ENCODE data around the gene PRR5.

PRR5 gene

GRCh38 chr22:44685384-44686056 lies 16.5 kb upstream of the PRR5 start:
- TF ChIP-seq CTCF (IDR thresholded peaks at IDR 0.05) = no peak
- Histone ChIP-seq H3K4me1 (no peaks in the 10 kb centered on the region), H3K79me2 (no peaks in the 10 kb centered on the region), H3K36me3 (ENCODE audit: control insufficient read depth, insufficient read depth, low read length) (no peaks in the 10 kb centered on the region), H3K27me3 (ENCODE audit: control insufficient read depth, insufficient read depth, low read length) (no peaks in the 10 kb centered on the region), H2AFZ (no peak overlapping the region), H3K4me2 (ENCODE audit: low read length) (no peak overlapping the region), H3K9ac (no peak overlapping the region), H3K9me3 (ENCODE audit: control insufficient read depth, low read length) (no peaks in the 10 kb centered on the region), H3K4me3 (ENCODE audit: low read depth, low read length) (no peak overlapping the region), H3K27ac (no peak overlapping the region)

GRCh38 chr22:44686873-44687600 lies 15.0 kb upstream of the PRR5 start:
- Histone ChIP-seq H3K4me2 (ENCODE audit: low read length) (no peak overlapping the region), H3K27me3 (ENCODE audit: control insufficient read depth, insufficient read depth, low read length) (no peaks in the 10 kb centered on the region)

GRCh38 chr22:44689173-44689572 lies 12.8 kb upstream of the PRR5 start:
- H3K27ac ChIP-seq = no peak overlapping the region
- no peak overlapping the region for H2AFZ ChIP-seq
- no peaks in the 10 kb centered on the region for H3K9me3 ChIP-seq (ENCODE audit: control insufficient read depth, low read length)
- H3K4me1 ChIP-seq = no peaks in the 10 kb centered on the region
- no peak for TF ChIP-seq CTCF (IDR thresholded peaks at IDR 0.05)
- H3K4me2 ChIP-seq (ENCODE audit: low read length) = no peak overlapping the region
- H3K36me3 ChIP-seq (ENCODE audit: control insufficient read depth, insufficient read depth, low read length) = no peaks in the 10 kb centered on the region
- no peaks in the 10 kb centered on the region for H3K27me3 ChIP-seq (ENCODE audit: control insufficient read depth, insufficient read depth, low read length)
- no peaks in the 10 kb centered on the region for H3K79me2 ChIP-seq
- H3K4me3 ChIP-seq (ENCODE audit: low read depth, low read length) = no peak overlapping the region
- no peak overlapping the region for H3K9ac ChIP-seq

More at GRCh38 chr22:44686873-44687600, 15.0 kb upstream of the PRR5 start:
- H3K4me1 ChIP-seq = no peaks in the 10 kb centered on the region
- no peak overlapping the region for H3K9ac ChIP-seq
- TF ChIP-seq CTCF (IDR thresholded peaks at IDR 0.05) = no peak
- no peak overlapping the region for H2AFZ ChIP-seq
- H3K79me2 ChIP-seq = no peaks in the 10 kb centered on the region
- no peak overlapping the region for H3K4me3 ChIP-seq (ENCODE audit: low read depth, low read length)
- H3K27ac ChIP-seq = no peak overlapping the region
- H3K36me3 ChIP-seq (ENCODE audit: control insufficient read depth, insufficient read depth, low read length) = no peaks in the 10 kb centered on the region
- no peaks in the 10 kb centered on the region for H3K9me3 ChIP-seq (ENCODE audit: control insufficient read depth, low read length)

- Histone ChIP-seq H3K4me3 (ENCODE audit: low read depth, low read length) (no peak overlapping the region), H3K4me2 (ENCODE audit: low read length) (no peak overlapping the region), H2AFZ (no peak overlapping the region), H3K27me3 (ENCODE audit: control insufficient read depth, insufficient read depth, low read length) (no peaks in the 10 kb centered on the region), H3K36me3 (ENCODE audit: control insufficient read depth, insufficient read depth, low read length) (no peaks in the 10 kb centered on the region), H3K4me1 (no peaks in the 10 kb centered on the region), H3K9ac (no peak overlapping the region), H3K9me3 (ENCODE audit: control insufficient read depth, low read length) (no peaks in the 10 kb centered on the region), H3K79me2 (no peaks in the 10 kb centered on the region), H3K27ac (no peak overlapping the region)
- TF ChIP-seq CTCF (IDR thresholded peaks at IDR 0.05) = no peak
These were observed 12.0 kb upstream of the PRR5 start for GRCh38 chr22:44689915-44690524.
